ENCODE results near the gene MGMT.

DNA sequence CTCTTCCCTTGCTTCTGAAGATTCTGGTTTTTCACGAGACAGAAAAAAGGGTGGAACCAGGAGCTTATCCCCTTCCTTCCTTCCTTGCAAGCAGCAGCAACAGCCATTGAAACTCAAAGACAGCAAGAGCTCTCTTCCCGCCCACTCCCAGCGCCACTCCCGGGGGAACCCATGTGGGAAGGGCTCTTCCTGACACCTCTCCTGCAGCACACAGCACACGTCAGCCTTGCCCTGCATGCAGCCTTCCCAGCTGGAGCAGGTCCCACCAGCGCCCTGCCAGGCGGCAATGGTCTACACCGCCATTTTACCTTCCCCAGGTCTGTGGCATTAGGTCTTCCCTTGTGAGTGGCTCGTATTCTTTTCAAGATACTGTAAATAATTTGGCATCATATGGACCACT is 161.8 kb downstream of the MGMT start:
- TF ChIP-seq, protein P1, sequence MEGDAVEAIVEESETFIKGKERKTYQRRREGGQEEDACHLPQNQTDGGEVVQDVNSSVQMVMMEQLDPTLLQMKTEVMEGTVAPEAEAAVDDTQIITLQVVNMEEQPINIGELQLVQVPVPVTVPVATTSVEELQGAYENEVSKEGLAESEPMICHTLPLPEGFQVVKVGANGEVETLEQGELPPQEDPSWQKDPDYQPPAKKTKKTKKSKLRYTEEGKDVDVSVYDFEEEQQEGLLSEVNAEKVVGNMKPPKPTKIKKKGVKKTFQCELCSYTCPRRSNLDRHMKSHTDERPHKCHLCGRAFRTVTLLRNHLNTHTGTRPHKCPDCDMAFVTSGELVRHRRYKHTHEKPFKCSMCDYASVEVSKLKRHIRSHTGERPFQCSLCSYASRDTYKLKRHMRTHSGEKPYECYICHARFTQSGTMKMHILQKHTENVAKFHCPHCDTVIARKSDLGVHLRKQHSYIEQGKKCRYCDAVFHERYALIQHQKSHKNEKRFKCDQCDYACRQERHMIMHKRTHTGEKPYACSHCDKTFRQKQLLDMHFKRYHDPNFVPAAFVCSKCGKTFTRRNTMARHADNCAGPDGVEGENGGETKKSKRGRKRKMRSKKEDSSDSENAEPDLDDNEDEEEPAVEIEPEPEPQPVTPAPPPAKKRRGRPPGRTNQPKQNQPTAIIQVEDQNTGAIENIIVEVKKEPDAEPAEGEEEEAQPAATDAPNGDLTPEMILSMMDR (IDR thresholded peaks at IDR 0.05; ENCODE audit: insufficient read depth, low read length) = no peak
- TF ChIP-seq, protein P2, sequence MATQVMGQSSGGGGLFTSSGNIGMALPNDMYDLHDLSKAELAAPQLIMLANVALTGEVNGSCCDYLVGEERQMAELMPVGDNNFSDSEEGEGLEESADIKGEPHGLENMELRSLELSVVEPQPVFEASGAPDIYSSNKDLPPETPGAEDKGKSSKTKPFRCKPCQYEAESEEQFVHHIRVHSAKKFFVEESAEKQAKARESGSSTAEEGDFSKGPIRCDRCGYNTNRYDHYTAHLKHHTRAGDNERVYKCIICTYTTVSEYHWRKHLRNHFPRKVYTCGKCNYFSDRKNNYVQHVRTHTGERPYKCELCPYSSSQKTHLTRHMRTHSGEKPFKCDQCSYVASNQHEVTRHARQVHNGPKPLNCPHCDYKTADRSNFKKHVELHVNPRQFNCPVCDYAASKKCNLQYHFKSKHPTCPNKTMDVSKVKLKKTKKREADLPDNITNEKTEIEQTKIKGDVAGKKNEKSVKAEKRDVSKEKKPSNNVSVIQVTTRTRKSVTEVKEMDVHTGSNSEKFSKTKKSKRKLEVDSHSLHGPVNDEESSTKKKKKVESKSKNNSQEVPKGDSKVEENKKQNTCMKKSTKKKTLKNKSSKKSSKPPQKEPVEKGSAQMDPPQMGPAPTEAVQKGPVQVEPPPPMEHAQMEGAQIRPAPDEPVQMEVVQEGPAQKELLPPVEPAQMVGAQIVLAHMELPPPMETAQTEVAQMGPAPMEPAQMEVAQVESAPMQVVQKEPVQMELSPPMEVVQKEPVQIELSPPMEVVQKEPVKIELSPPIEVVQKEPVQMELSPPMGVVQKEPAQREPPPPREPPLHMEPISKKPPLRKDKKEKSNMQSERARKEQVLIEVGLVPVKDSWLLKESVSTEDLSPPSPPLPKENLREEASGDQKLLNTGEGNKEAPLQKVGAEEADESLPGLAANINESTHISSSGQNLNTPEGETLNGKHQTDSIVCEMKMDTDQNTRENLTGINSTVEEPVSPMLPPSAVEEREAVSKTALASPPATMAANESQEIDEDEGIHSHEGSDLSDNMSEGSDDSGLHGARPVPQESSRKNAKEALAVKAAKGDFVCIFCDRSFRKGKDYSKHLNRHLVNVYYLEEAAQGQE (IDR thresholded peaks at IDR 0.05; ENCODE audit: insufficient replicate concordance, low read depth) = no peak
